ENCODE measurements around the gene CACNG1.

- TF ChIP-seq CTCF (conservative IDR thresholded peaks at IDR 0.05) (no peak), ZFX (IDR thresholded peaks at IDR 0.05) (no peak)
Observed at GRCh38 chr17:67043283-67043682, 1.1 kb upstream of the CACNG1 start.

Measured in C4-2B (cell line).